Spleen (tissue), 11 donors: ENCODE measurements around the gene ITM2B. TPM values are rescaled to one million over a fixed set of nuclear protein-coding genes. Genes with fewer than 3 reads are reported as not detected.

Experiments used
- DNase-seq: peaks from one replicate; pipeline ENCODE4 v3.0.0-alpha.2; 2020
- H3K27ac ChIP-seq, 8 donors: fragments of 200-600 bp; sonication (generic) in 7 of 8; 1 replicate in 4 of 8; 2 replicates in 4 of 8; pipeline versions ENCODE4 v1.5.0 to v1.8.0; 2016 to 2021; ENCODE audit warnings: inconsistent platforms in 4 of 8, mild to moderate bottlenecking in 4 of 8, moderate library complexity in 1 of 8
- H3K27me3 ChIP-seq, 7 donors: fragments of 200-600 bp; sonication (generic) in 6 of 7; replicated peaks in 1 of 7; 1 replicate in 4 of 7; 2 replicates in 3 of 7; pipeline versions ENCODE4 v1.5.0 to v1.8.0; 2016 to 2021; ENCODE audit warnings: inconsistent platforms in 3 of 7, mild to moderate bottlenecking in 1 of 7
- H3K36me3 ChIP-seq, 6 donors: fragments of 200-600 bp; sonication (generic) in 5 of 6; 1 replicate in 4 of 6; 2 replicates in 2 of 6; pipeline versions ENCODE4 v1.5.0 to v1.8.0; 2016 to 2021; ENCODE audit warnings: inconsistent platforms in 2 of 6
- H3K4me1 ChIP-seq, 6 donors: fragments of 200-600 bp; sonication (generic) in 5 of 6; 1 replicate in 3 of 6; 2 replicates in 3 of 6; pipeline versions ENCODE4 v1.5.0 to v1.8.0; 2016 to 2021; ENCODE audit warnings: inconsistent platforms in 3 of 6
- H3K4me3 ChIP-seq, 8 donors: fragments of 200-600 bp; sonication (generic) in 7 of 8; 1 replicate in 4 of 8; 2 replicates in 4 of 8; pipeline versions ENCODE4 v1.5.0 to v1.8.0; 2016 to 2021; ENCODE audit warnings: inconsistent platforms in 4 of 8, mild to moderate bottlenecking in 4 of 8, moderate library complexity in 2 of 8
- H3K9me3 ChIP-seq, 8 donors: fragments of 200-600 bp; sonication (generic) in 7 of 8; 1 replicate in 4 of 8; 2 replicates in 4 of 8; pipeline versions ENCODE4 v1.5.0 to v1.8.0; 2016 to 2021; ENCODE audit warnings: inconsistent platforms in 4 of 8
- CTCF ChIP-seq, 11 experiments: fragments of 200-600 bp in 7 of 11; fragments of 450-650 bp in 4 of 11; sonication (generic) in 4 of 11; IDR thresholded peaks in 8 of 11; conservative IDR thresholded peaks in 3 of 11; 1 replicate in 7 of 11; 2 replicates in 4 of 11; pipeline versions ENCODE4 v1.4.0 to v1.8.0; 2016 to 2021; ENCODE audit warnings: antibody characterized with exemption in 11 of 11, inconsistent platforms in 4 of 11, mild to moderate bottlenecking in 1 of 11
- POLR2A ChIP-seq, 3 donors: fragments of 450-650 bp; IDR thresholded peaks; one replicate each; pipeline ENCODE4 v1.5.1; 2017; ENCODE audit warnings: antibody characterized with exemption in 3 of 3, mild to moderate bottlenecking in 1 of 3
- POLR2AphosphoS5 ChIP-seq, 3 donors: sonication (generic); formaldehyde crosslinking; IDR thresholded peaks; one replicate each; pipeline ENCODE4 v1.5.1; 2017; ENCODE audit warnings: antibody characterized with exemption in 3 of 3
- WGBS, 5 donors: extraction: QIAGEN DNeasy Blood & Tissue Kit in 3 of 5; methylation state at CpG; one replicate each; pipeline versions ENCODE4 v1.1.5 to v1.1.7; 2013 to 2018; 5-methylcytosine and 5-hydroxymethylcytosine counted together
- intact Hi-C: fragments of 100-400 bp; cut with DNase I; formaldehyde crosslinking; loops from one replicate; pipeline ENCODE4 v1.15.0; 2023; ENCODE audit warnings: low total_unique reads
- polyA plus RNA-seq, 3 donors: library from polyadenylated mRNA; stranded (reverse); fragments of 200-250 nt; gene quantifications; one replicate each; pipeline ENCODE4 v1.2.1, GENCODE V29; 2013
- total RNA-seq, 7 donors: library from RNA; depleted of rRNA in 3 of 7; stranded (reverse); fragments of >200 nt in 3 of 7; fragmentation: NEBNext Ultra II Directional in 4 of 7; extraction: Animal tissue kit (Norgen Biotek cat#: 25700) in 4 of 7; gene quantifications; one replicate each; pipeline versions ENCODE4 v1.1.0 to v1.2.1, GENCODE V29; 2016 to 2021
- donor health status: healthy with polysubstance abuse.
- donor health status: DM: no; HTN: no; CAD: no; lungs with moderate emphysema.
- donor health status: DM: no; HTN: no; CAD: no.
- donor health status: Bipolar disorder and iron deficiency.
- donor health status: healthy.
- donor health status: DM: no; HTN: no; CAD: no.
- donor health status: DM: yes; HTN: yes; CAD: no.

Gene ITM2B
- total and polyA plus RNA-seq, 10 donors, result 244 to 890 (median 651) TPM

- intact Hi-C loops, result no loop called here
- peak in 1 of 3 donors; percentile 11 for TF ChIP-seq POLR2AphosphoS5 (IDR thresholded peaks at IDR 0.05)
- no peak for TF ChIP-seq CTCF (IDR thresholded peaks at IDR 0.05 in 8 of 11, conservative IDR thresholded peaks at IDR 0.05 in 3 of 11)
- DNase-seq, result no peak
- H3K9me3 ChIP-seq, result peaks cover 0 to 3% (median 0%) of the 10 kb centered on the region in 8 donors
- no peaks in the 10 kb centered on the region for H3K36me3 ChIP-seq
- H3K4me3 ChIP-seq, result peak overlapping the region; percentile 4 to 56 (median 22)
- 32 to 52% (median 41%) methylated on average over 12 of the region's 12 CpGs for WGBS, 5 donors
- H3K27me3 ChIP-seq, result no peaks in the 10 kb centered on the region
- H3K27ac ChIP-seq, result peak overlapping the region; percentile 80 to 90 (median 84)
- peaks cover 23 to 58% (median 41%) of the 10 kb centered on the region in 6 donors for H3K4me1 ChIP-seq
These were observed 10.4 kb upstream of the ITM2B start for GRCh38 chr13:48222358-48223301.

- Histone ChIP-seq H3K27ac (peak overlapping the region in 2 of 8 donors; percentile 5 to 7), H3K36me3 (no peaks in the 10 kb centered on the region), H3K9me3 (no peaks in the 10 kb centered on the region), H3K4me3 (no peak overlapping the region), H3K4me1 (peaks cover 23 to 48% (median 37%) of the 10 kb centered on the region in 6 donors), H3K27me3 (no peaks in the 10 kb centered on the region)
- no peak for TF ChIP-seq POLR2AphosphoS5 (IDR thresholded peaks at IDR 0.05)
- no peak for TF ChIP-seq CTCF (IDR thresholded peaks at IDR 0.05 in 8 of 11, conservative IDR thresholded peaks at IDR 0.05 in 3 of 11)
- TF ChIP-seq POLR2A (IDR thresholded peaks at IDR 0.05), result no peak
- intact Hi-C loops, result no loop called here
- DNase-seq, result no peak
- WGBS, 5 donors, result 80 to 95% (median 87%) methylated on average over 3 of the region's 3 CpGs
These were observed 8.3 kb upstream of the ITM2B start for GRCh38 chr13:48224701-48225100.

- Histone ChIP-seq H3K27me3 (no peaks in the 10 kb centered on the region), H3K9me3 (no peaks in the 10 kb centered on the region), H3K4me3 (no peak overlapping the region), H3K27ac (peak overlapping the region in 1 of 8 donors; percentile 99), H3K4me1 (peaks cover 3 to 33% (median 24%) of the 10 kb centered on the region in 6 donors), H3K36me3 (peaks cover 0 to 2% (median 0%) of the 10 kb centered on the region in 6 donors)
- intact Hi-C loops, result no loop called here
- no peak for TF ChIP-seq CTCF (IDR thresholded peaks at IDR 0.05 in 8 of 11, conservative IDR thresholded peaks at IDR 0.05 in 3 of 11)
- TF ChIP-seq POLR2A (IDR thresholded peaks at IDR 0.05), result no peak
- no peak for TF ChIP-seq POLR2AphosphoS5 (IDR thresholded peaks at IDR 0.05)
- 80 to 90% (median 85%) methylated on average over 2 of the region's 2 CpGs for WGBS, 5 donors
- DNase-seq, result no peak
These were observed 2.5 kb upstream of the ITM2B start for GRCh38 chr13:48230541-48230940.

- peak overlapping the region in 3 of 8 donors; percentile 99 for H3K27ac ChIP-seq
- H3K9me3 ChIP-seq, result no peaks in the 10 kb centered on the region
- peaks cover 5 to 39% (median 29%) of the 10 kb centered on the region in 6 donors for H3K4me1 ChIP-seq
- TF ChIP-seq POLR2AphosphoS5 (IDR thresholded peaks at IDR 0.05) (no peak), POLR2A (IDR thresholded peaks at IDR 0.05) (no peak), CTCF (IDR thresholded peaks at IDR 0.05 in 8 of 11, conservative IDR thresholded peaks at IDR 0.05 in 3 of 11) (no peak)
- intact Hi-C loops, result no loop called here
- H3K36me3 ChIP-seq, result peaks cover 0 to 5% (median 0%) of the 10 kb centered on the region in 6 donors
- H3K27me3 ChIP-seq, result no peaks in the 10 kb centered on the region
- no peak overlapping the region for H3K4me3 ChIP-seq
- no peak for DNase-seq
- WGBS, 5 donors, result 72 to 88% (median 88%) methylated on average over 4 of the region's 4 CpGs
These were observed 1.9 kb upstream of the ITM2B start for GRCh38 chr13:48231080-48231479.
